Right lobe of liver (tissue), 4 donors: ENCODE measurements around the gene NKD2.
"Not testable (repeated sequence)": the region's sequence is repeated elsewhere in the genome, so short reads cannot be mapped to it uniquely, and the experiment has no call there.

Experiments used
- POLR2A ChIP-seq: fragments of 450-650 bp; IDR thresholded peaks from one replicate; pipeline ENCODE4 v1.6.1; 2017; ENCODE audit warnings: antibody characterized with exemption, mild to moderate bottlenecking
- TF ChIP-seq, protein P1 (sequence below), 4 donors: fragments of 200-600 bp in 3 of 4; fragments of 450-650 bp in 1 of 4; IDR thresholded peaks; one replicate each; pipeline versions ENCODE4 v1.5.1 to v1.8.0; 2016 to 2022; ENCODE audit warnings: antibody characterized with exemption in 4 of 4, mild to moderate bottlenecking in 2 of 4
- donor health status: DM: no; HTN: no; CAD: no.
- donor health status: DM: no; HTN: no; CAD: no.
- donor health status: DM: no; HTN: yes; CAD: no.

DNA sequence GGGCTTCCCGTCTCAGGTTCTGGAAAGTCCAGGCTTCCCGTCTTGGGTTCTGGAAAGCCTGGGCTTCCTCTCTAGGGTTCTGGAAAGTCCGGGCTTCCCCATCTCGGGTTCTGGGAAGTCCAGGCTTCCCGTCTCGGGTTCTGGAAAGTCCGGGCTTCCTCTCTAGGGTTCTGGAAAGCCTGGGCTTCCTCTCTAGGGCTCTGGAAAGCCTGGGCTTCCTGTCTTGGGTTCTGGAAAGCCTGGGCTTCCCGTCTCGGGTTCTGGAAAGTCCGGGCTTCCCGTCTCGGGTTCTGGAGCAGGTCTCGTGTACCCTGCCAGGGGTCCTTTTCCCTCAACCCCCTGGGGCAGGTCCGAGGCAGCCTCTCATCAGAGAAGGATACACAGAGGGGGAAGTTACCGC, 74.4 kb downstream of the NKD2 start:
- TF ChIP-seq, protein P1, sequence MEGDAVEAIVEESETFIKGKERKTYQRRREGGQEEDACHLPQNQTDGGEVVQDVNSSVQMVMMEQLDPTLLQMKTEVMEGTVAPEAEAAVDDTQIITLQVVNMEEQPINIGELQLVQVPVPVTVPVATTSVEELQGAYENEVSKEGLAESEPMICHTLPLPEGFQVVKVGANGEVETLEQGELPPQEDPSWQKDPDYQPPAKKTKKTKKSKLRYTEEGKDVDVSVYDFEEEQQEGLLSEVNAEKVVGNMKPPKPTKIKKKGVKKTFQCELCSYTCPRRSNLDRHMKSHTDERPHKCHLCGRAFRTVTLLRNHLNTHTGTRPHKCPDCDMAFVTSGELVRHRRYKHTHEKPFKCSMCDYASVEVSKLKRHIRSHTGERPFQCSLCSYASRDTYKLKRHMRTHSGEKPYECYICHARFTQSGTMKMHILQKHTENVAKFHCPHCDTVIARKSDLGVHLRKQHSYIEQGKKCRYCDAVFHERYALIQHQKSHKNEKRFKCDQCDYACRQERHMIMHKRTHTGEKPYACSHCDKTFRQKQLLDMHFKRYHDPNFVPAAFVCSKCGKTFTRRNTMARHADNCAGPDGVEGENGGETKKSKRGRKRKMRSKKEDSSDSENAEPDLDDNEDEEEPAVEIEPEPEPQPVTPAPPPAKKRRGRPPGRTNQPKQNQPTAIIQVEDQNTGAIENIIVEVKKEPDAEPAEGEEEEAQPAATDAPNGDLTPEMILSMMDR (IDR thresholded peaks at IDR 0.05): not testable (repeated sequence)
- not testable (repeated sequence) for TF ChIP-seq POLR2A
